Lower lobe of right lung (tissue), 2 donors: ENCODE results near the gene ZMIZ2. TPM values are rescaled to one million over a fixed set of nuclear protein-coding genes. Genes with fewer than 3 reads are reported as not detected.
A peak's percentile ranks its signal among the peaks of the same experiment; 100 is the strongest.

Source experiments
- ATAC-seq, 2 donors: fragments of 200-7000 bp; cut with Tn5 transposase; one replicate each; pipeline ENCODE4 v1.9.1; 2020 to 2022; ENCODE audit warnings: mild to moderate bottlenecking in 2 of 2, moderate library complexity in 2 of 2
- DNase-seq: peaks from one replicate; pipeline ENCODE4 v3.0.0-alpha.2; 2020
- H3K27ac ChIP-seq: fragments of 200-600 bp; one replicate; pipeline ENCODE4 v1.8.0; 2022
- H3K27me3 ChIP-seq: fragments of 200-600 bp; one replicate; pipeline ENCODE4 v1.8.0; 2022; ENCODE audit warnings: low read depth
- H3K36me3 ChIP-seq: fragments of 200-600 bp; one replicate; pipeline ENCODE4 v1.8.0; 2022; ENCODE audit warnings: mild to moderate bottlenecking
- H3K4me1 ChIP-seq: fragments of 200-600 bp; one replicate; pipeline ENCODE4 v1.8.0; 2022
- H3K4me3 ChIP-seq: fragments of 200-600 bp; one replicate; pipeline ENCODE4 v1.8.0; 2022; ENCODE audit warnings: mild to moderate bottlenecking
- H3K9me3 ChIP-seq: fragments of 200-600 bp; one replicate; pipeline ENCODE4 v1.8.0; 2022
- CTCF ChIP-seq: fragments of 200-600 bp; IDR thresholded peaks from one replicate; pipeline ENCODE4 v1.8.0; 2022; ENCODE audit warnings: antibody characterized with exemption, mild to moderate bottlenecking
- intact Hi-C: fragments of 100-400 bp; cut with DNase I; formaldehyde crosslinking; loops from one replicate; pipeline ENCODE4 v1.11.0; 2022
- total RNA-seq: library from RNA; stranded (reverse); fragmentation: NEBNext Ultra II Directional; extraction: Animal tissue kit (Norgen Biotek cat#: 25700); gene quantifications from one replicate; pipeline ENCODE4 v1.2.1, GENCODE V29; 2021
- donor health status: DM: no; HTN: yes; CAD: no; lungs with severe emphysema.

Gene ZMIZ2
- total RNA-seq, 1 donor from 2014 or later: 97.9 TPM

- Histone ChIP-seq H3K4me3 (no peak overlapping the region), H3K4me1 (peaks cover 7% of the 10 kb centered on the region), H3K27ac (no peak overlapping the region), H3K27me3 (no peaks in the 10 kb centered on the region), H3K36me3 (no peaks in the 10 kb centered on the region), H3K9me3 (no peaks in the 10 kb centered on the region)
- intact Hi-C loops: no loop called here
- no peak for TF ChIP-seq CTCF
- ATAC-seq (no peak), DNase-seq (no peak)
These were observed 4.9 kb upstream of the ZMIZ2 start for GRCh38 chr7:44743750-44744149.

GRCh38 chr7:44748948-44749731, 493 bp downstream of the ZMIZ2 start:
- peak; percentile 3 to 6 for ATAC-seq

GRCh38 chr7:44749992-44750391, 1.3 kb downstream of the ZMIZ2 start:
- H3K4me1 ChIP-seq: peaks cover 48% of the 10 kb centered on the region
- ATAC-seq: no peak
- no peak for TF ChIP-seq CTCF
- peak overlapping the region; percentile 94 for H3K4me3 ChIP-seq
- H3K27ac ChIP-seq: no peak overlapping the region
- H3K27me3 ChIP-seq: no peaks in the 10 kb centered on the region
- no peaks in the 10 kb centered on the region for H3K9me3 ChIP-seq
- no peaks in the 10 kb centered on the region for H3K36me3 ChIP-seq
- intact Hi-C loops: no loop called here
- DNase-seq: no peak

More at GRCh38 chr7:44748948-44749731, 493 bp downstream of the ZMIZ2 start:
- Histone ChIP-seq H3K4me3 (peak overlapping the region; percentile 94), H3K4me1 (peaks cover 40% of the 10 kb centered on the region), H3K9me3 (no peaks in the 10 kb centered on the region), H3K27ac (peak overlapping the region; percentile 96), H3K36me3 (no peaks in the 10 kb centered on the region), H3K27me3 (no peaks in the 10 kb centered on the region)
- no peak for TF ChIP-seq CTCF
- no peak for DNase-seq
- intact Hi-C loops: no loop called here

GRCh38 chr7:44750424-44750823, 1.8 kb downstream of the ZMIZ2 start:
- no peak for TF ChIP-seq CTCF
- Histone ChIP-seq H3K4me1 (peaks cover 53% of the 10 kb centered on the region), H3K36me3 (no peaks in the 10 kb centered on the region), H3K4me3 (peak overlapping the region; percentile 94), H3K27ac (no peak overlapping the region), H3K27me3 (no peaks in the 10 kb centered on the region), H3K9me3 (no peaks in the 10 kb centered on the region)
- DNase-seq: no peak
- ATAC-seq: no peak
- intact Hi-C loops: no loop called here

GRCh38 chr7:44750921-44751571, 2.4 kb downstream of the ZMIZ2 start:
- H3K4me1 ChIP-seq: peaks cover 59% of the 10 kb centered on the region
- H3K27ac ChIP-seq: no peak overlapping the region
- DNase-seq: no peak

More at GRCh38 chr7:44750921-44751571, 2.4 kb downstream of the ZMIZ2 start:
- intact Hi-C loops: no loop called here
- no peak for TF ChIP-seq CTCF
- H3K27me3 ChIP-seq: no peaks in the 10 kb centered on the region
- no peak for ATAC-seq
- H3K9me3 ChIP-seq: no peaks in the 10 kb centered on the region
- H3K4me3 ChIP-seq: peak overlapping the region; percentile 94
- H3K36me3 ChIP-seq: no peaks in the 10 kb centered on the region
